Forelimb muscle (tissue), 1 donor: ENCODE results near the gene CCDC18. TPM values are rescaled to one million over a fixed set of nuclear protein-coding genes. Genes with fewer than 3 reads are reported as not detected.
A peak's percentile ranks its signal among the peaks of the same experiment; 100 is the strongest.

Experiments
- DNase-seq: peaks from one replicate; pipeline ENCODE4 v3.0.0-alpha.2; 2013; ENCODE audit warnings: low read depth
- polyA plus RNA-seq: library from polyadenylated mRNA; unstranded; fragments of 120-200 nt; gene quantifications from one replicate; pipeline ENCODE4 v1.2.1, GENCODE V29; 2013; ENCODE audit not compliant: insufficient read length

The CCDC18 gene
- polyA plus RNA-seq, 1 donor = 5.3 TPM

- peak; percentile 4 for DNase-seq
These were observed 136.7 kb downstream of the CCDC18 start for GRCh38 chr1:93317207-93317606.

DNA sequence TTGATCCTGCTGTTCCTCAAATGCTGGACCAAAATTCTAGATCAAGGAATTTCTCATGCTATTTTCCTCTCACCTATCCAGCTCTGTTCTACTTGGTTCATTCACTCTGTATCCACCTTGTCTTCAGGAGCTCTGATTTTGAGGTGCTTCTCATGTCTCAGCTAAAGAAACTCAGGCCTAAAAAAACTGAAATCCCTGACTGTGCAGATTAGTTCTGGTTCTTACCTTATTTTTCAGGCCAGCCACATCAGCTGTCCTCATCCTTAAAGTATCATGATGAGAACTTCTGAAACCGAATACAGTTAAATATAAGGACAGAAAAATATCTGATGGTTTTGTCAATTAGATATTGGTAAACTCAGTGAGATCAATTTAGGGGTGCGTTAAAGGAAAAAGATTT, 137.4 kb downstream of the CCDC18 start:
- no peak for DNase-seq

GRCh38 chr1:93321720-93322119, 141.2 kb downstream of the CCDC18 start:
- DNase-seq = no peak

DNA sequence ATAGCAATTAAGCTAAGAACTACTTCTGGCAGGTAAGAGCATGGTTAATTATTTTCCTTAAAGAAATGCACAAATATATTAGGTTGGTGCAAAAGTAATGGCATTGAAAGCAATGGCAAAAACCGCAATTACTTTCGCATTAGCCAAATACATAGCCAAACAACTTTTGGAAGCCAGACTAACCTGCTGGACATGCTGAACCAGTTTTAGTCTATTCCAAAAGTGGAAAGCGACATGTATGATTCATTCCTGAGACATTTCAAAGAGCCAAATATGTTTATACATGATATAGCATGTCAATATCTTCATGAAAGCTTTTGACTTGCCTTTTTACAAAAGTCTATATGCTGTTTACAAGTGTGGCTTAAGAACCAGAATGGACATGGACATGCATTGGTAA, 141.8 kb downstream of the CCDC18 start:
- DNase-seq = no peak

GRCh38 chr1:93323185-93323820, 142.8 kb downstream of the CCDC18 start:
- DNase-seq = no peak

- DNase-seq = no peak
These were observed 144.3 kb downstream of the CCDC18 start for GRCh38 chr1:93324486-93325464.

Other genes with a start within 250 kb of the CCDC18 start
- 10.7 TPM for gene DIPK1A, start 219.3 kb upstream of the CCDC18 start, polyA plus RNA-seq
- gene MTF2, start 101.4 kb upstream of the CCDC18 start, polyA plus RNA-seq = 23.5 TPM
- gene TMED5, start 311 bp upstream of the CCDC18 start, polyA plus RNA-seq = 26.7 TPM
- gene DR1, start 165.2 kb downstream of the CCDC18 start, polyA plus RNA-seq = 55.0 TPM